HG03280 (cell line): Measurements from ENCODE around the gene LRTM2.

ENCODE experiments used
- ATAC-seq: cut with Tn5 transposase; IDR thresholded peaks from one replicate; pipeline ENCODE4 v1.9.1; 2021; ENCODE audit warnings: mild to moderate bottlenecking, moderate library complexity; ENCODE audit not compliant: unreplicated experiment

LRTM2 gene

GRCh38 chr12:1857821-1858220, 37.5 kb downstream of the LRTM2 start:
- ATAC-seq: no peak

- no peak for ATAC-seq
These were observed 38.1 kb downstream of the LRTM2 start for GRCh38 chr12:1858456-1858855.

GRCh38 chr12:1859643-1860042, 39.3 kb downstream of the LRTM2 start:
- ATAC-seq: no peak

GRCh38 chr12:1862973-1863372, 42.6 kb downstream of the LRTM2 start:
- ATAC-seq: no peak

GRCh38 chr12:1863823-1864222, 43.5 kb downstream of the LRTM2 start:
- no peak for ATAC-seq

GRCh38 chr12:1864456-1864855, 44.1 kb downstream of the LRTM2 start:
- ATAC-seq: no peak

- ATAC-seq: no peak
These were observed 44.5 kb downstream of the LRTM2 start for GRCh38 chr12:1864867-1865266.

GRCh38 chr12:1865284-1865866, 45.0 kb downstream of the LRTM2 start:
- ATAC-seq: no peak

GRCh38 chr12:1869145-1869544, 48.8 kb downstream of the LRTM2 start:
- no peak for ATAC-seq

- no peak for ATAC-seq
These were observed 49.7 kb downstream of the LRTM2 start for GRCh38 chr12:1870086-1870485.

- no peak for ATAC-seq
These were observed 50.9 kb downstream of the LRTM2 start for GRCh38 chr12:1870998-1871917.

- no peak for ATAC-seq
These were observed 51.6 kb downstream of the LRTM2 start for GRCh38 chr12:1872001-1872400.

GRCh38 chr12:1872448-1872847, 52.1 kb downstream of the LRTM2 start:
- no peak for ATAC-seq

- no peak for ATAC-seq
These were observed 53.5 kb downstream of the LRTM2 start for GRCh38 chr12:1873531-1874510.

GRCh38 chr12:1875608-1876007, 55.2 kb downstream of the LRTM2 start:
- no peak for ATAC-seq

- no peak for ATAC-seq
These were observed 55.7 kb downstream of the LRTM2 start for GRCh38 chr12:1876086-1876485.

- ATAC-seq: no peak
These were observed 57.0 kb downstream of the LRTM2 start for GRCh38 chr12:1877169-1877878.

- no peak for ATAC-seq
These were observed 57.8 kb downstream of the LRTM2 start for GRCh38 chr12:1878214-1878613.

- no peak for ATAC-seq
These were observed 58.3 kb downstream of the LRTM2 start for GRCh38 chr12:1878695-1879094.

GRCh38 chr12:1879633-1880032, 59.3 kb downstream of the LRTM2 start:
- no peak for ATAC-seq
